GM18507 (cell line): Measurements from ENCODE around the gene THSD7A.

Experiments used
- DNase-seq: peaks from one replicate; pipeline ENCODE4 v3.0.0; 2011; ENCODE audit warnings: low read depth; ENCODE audit not compliant: insufficient read length; ENCODE audit errors: extremely low spot score
- FAIRE-seq: peaks from 2 replicates; lab custom pipeline; 2011; peaks lifted over from hg19 to GRCh38; lab: Jason Lieb, UNC

The THSD7A gene

DNA sequence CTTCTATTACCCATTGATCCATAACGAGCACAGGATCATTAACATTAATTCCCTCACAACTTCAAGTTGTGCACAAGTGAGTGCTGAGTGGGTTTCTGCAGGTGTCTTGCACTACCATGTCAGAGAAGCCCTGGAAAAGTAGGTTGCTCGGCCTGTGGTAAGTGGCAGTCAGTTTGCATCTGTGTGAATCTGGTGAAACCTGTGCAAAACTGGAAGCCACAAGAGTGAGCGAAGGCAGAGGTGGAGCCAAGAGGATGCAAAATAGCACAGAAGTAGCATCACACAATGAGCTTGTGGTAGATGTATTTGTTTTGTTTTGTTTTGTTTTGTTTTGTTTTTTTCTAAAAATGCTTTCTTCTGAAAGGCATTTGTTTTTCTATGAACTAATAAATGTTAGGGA is 181.5 kb downstream of the THSD7A start:
- no peak for FAIRE-seq
- DNase-seq, result no peak

DNA sequence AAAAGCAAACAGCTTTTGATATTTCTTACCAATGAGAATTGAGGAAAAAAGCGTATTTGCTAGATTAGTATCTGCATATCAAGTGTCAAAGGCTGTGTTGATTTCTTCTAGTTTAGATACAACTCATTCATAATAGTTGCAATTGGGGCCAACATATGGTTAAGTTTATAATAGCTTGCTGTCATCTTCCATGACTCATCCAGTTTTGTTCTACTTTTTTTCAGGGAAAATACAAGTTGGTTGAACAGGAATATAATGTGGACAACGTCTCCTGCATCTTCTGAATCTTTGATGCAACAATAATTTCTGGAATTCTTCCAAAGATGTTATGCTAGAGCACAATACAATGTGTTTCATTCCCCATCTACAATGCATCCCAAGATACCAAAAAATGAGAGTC is 182.0 kb downstream of the THSD7A start:
- no peak for DNase-seq
- FAIRE-seq, result no peak

- FAIRE-seq (no peak), DNase-seq (no peak)
Measured at GRCh38 chr7:11648980-11649379, 183.0 kb downstream of the THSD7A start.

- no peak for FAIRE-seq
- DNase-seq, result no peak
Measured at GRCh38 chr7:11648101-11648500, 183.9 kb downstream of the THSD7A start.

- DNase-seq (no peak), FAIRE-seq (no peak)
Measured at GRCh38 chr7:11642841-11643240, 189.2 kb downstream of the THSD7A start.

DNA sequence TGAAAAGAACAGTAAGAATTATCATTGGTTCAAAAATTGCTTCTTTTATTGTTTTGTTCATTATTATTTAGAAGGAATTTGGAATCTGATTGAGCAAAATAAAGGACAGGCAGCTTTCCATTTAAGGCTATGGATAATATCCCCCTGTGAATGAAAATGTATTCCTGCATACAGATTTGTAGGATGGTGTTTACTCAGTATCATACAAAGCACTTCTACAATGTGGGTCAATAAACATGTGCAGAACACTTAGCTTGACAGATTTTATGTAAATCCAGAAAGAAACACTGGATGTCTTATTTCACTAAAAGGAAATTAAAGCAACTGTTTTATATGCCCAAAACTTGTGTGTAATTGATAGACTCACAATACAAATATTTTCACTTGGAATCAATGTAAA is 189.7 kb downstream of the THSD7A start:
- no peak for FAIRE-seq
- DNase-seq, result no peak

DNA sequence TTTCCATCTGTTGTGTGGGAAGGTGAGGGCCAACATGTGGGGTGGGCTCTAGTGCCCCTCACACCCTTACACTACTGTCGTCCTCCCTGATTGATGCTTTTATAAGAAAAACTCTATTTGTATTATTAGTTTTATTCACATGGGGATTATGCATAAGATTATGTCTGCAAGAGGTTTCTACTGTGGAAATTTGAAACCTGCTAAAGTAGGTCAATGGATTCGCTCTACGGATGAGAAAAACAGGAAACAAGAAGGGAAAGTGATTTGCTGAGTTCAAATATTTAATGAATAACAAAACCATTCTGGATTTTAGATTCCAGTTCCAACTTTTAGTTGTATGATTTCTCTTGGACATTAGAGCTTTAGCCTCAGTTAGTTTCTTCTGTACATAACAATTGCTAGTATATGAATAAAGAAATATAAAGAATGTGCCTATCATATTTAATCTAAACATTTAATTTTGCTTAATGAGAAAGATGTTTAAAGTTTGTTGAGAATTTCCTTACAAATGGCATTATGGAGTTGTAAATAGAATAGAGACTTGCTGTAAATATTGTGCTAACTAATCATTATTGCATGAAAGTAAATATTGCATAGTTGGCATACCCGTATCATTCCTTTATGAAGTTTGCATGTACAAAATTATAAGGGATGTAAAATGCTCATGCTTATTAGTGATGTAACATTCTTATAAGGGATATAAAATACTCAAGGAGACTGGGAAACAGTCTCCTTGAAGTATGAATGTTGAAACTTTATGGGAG is 193.8 kb downstream of the THSD7A start:
- FAIRE-seq, result no peak
- no peak for DNase-seq

DNA sequence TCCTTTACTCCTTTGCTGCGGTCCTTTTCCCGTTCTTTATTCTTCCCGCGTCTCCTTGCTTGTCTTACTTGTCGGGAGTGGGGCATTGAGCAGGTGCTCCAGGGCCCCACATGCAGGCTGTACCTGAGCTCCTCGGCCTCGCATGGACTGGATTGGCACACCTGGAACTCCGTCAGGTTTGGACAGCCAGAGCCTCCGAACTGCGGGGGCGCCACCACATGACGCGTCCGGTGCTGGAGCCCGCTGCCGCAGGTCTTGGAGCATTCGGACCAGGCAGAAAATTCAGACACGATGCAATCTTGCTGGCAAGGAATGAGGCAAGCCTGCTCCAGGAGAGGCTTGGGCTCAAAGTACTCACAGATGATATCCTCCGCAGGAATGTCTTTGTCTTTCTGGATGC is 195.7 kb downstream of the THSD7A start:
- DNase-seq (no peak), FAIRE-seq (no peak)

DNA sequence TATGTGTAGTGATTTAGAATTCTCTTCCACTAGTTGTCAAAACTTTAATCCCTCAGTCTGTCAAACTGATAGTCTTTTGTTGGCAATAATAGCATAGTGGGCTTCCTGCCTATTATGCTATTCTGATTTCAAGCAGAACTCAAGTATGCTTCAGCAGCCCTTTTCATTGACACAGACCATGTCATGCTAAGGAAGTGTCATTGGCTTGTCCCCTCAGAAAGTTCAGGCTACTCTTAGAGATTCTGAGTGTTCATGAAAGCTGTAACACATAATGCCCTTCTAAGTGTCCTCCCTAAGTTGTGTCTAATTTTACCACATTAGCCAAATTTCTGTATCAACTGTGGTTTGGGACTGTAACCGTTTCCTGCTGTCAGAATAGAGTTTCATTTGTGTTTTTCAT is 198.7 kb downstream of the THSD7A start:
- DNase-seq (no peak), FAIRE-seq (no peak)

GRCh38 chr7:11630355-11630754 is 201.6 kb downstream of the THSD7A start:
- DNase-seq (no peak), FAIRE-seq (no peak)

- FAIRE-seq (no peak), DNase-seq (no peak)
Measured at GRCh38 chr7:11625669-11626068, 206.3 kb downstream of the THSD7A start.

- FAIRE-seq (no peak), DNase-seq (no peak)
Measured at GRCh38 chr7:11623093-11623678, 208.8 kb downstream of the THSD7A start.

DNA sequence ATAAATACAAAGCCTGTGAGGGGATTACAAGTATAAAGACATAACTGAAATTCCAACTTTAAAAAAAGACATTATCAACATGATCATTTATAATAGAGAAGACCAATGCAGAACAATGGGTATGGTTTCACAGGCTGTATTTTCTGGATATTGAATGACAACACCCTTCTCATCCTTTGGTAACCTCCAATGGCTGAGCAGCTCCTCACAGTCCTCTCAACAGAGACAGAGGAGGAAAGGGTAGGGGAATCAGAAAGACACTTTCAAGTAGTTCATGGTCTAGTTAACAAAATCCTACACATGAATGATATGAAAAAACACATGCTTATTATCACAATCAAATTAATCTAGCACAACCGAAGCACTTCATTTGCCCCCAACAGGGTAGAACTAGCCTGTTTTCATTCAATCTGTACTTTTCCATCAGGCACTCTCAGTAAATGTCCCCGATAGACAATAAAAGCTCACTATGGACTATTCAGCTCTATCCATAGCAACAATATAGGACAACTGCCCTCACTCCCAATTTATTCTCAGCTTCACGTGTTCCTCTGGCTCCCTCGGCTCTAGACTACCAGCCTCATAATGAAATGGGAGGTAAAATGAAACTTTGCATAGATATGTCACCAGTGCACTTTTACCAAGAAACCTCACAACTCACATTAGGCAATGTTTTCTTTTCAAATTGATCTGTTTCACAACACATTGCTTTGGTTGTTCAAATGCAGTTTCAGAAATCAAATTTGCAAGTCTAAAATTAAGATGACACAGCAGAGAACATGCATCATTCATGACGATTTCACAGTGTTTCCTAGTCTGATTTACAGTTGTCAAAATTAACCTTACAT is 211.4 kb downstream of the THSD7A start:
- DNase-seq, result no peak
- no peak for FAIRE-seq

- FAIRE-seq, result peak; percentile 9
Measured at GRCh38 chr7:11616466-11616865, 215.5 kb downstream of the THSD7A start.

GRCh38 chr7:11615174-11615573 is 216.8 kb downstream of the THSD7A start:
- DNase-seq, result no peak
- no peak for FAIRE-seq

More at GRCh38 chr7:11616466-11616865, 215.5 kb downstream of the THSD7A start:
- no peak for DNase-seq

GRCh38 chr7:11613292-11613930 is 218.6 kb downstream of the THSD7A start:
- FAIRE-seq, result no peak
- DNase-seq, result no peak

DNA sequence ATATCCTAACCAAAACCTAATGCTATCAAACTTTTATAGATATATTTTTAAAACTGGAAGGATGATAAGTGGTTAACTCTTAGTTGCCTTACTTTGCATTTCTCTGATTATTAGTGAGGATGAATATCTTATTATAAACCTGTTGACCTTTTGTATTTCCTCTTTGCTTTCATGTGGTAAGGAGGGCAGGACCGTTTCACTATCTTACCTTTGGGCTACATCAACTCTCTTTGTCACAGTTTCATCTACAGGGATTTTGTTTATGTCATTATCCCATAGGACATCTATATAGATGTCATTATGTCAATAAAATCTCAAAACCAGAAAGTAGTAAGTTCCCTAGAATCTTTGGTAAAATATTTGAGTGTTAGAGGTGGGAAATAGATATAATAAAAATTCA is 219.3 kb downstream of the THSD7A start:
- FAIRE-seq (no peak), DNase-seq (no peak)

GRCh38 chr7:11609096-11609670 is 222.8 kb downstream of the THSD7A start:
- DNase-seq (no peak), FAIRE-seq (no peak)

- FAIRE-seq (no peak), DNase-seq (no peak)
Measured at GRCh38 chr7:11607686-11608085, 224.3 kb downstream of the THSD7A start.

- FAIRE-seq, result no peak
- no peak for DNase-seq
Measured at GRCh38 chr7:11605749-11606148, 226.2 kb downstream of the THSD7A start.
